Endothelial cell of umbilical vein (primary cell): Measurements from ENCODE around the gene TOPAZ1. TPM values are rescaled to one million over a fixed set of nuclear protein-coding genes. Genes with fewer than 3 reads are reported as not detected.

Source experiments
- BruUV-seq: library from RNA; stranded (reverse); fragments of 400-500 nt; replicated peaks from 2 replicates; lab custom pipeline; 2021; lab: Mats Ljungman, UMichigan
- CTCF ChIA-PET: fragments of 300-600, 350-600 bp; sonication (Branson Sonifier 250); formaldehyde crosslinking; loops from one replicate; lab custom pipeline; 2021; ENCODE audit warnings: antibody characterized with exemption, inconsistent platforms; lab: Charles Lee
- POLR2A ChIA-PET: fragments of 300-600, 350-600 bp; sonication (Branson Sonifier 250); formaldehyde crosslinking; loops from one replicate; lab custom pipeline; 2021; ENCODE audit warnings: antibody characterized with exemption, inconsistent platforms; lab: Charles Lee
- DNase-seq: peaks from one replicate; pipeline ENCODE4 v3.0.0-alpha.2; 2011; ENCODE audit warnings: low read depth, low spot score
- FAIRE-seq: peaks from 2 replicates; lab custom pipeline; 2011; peaks lifted over from hg19 to GRCh38; lab: Jason Lieb, UNC
- H2AFZ ChIP-seq: 2 replicates; pipeline ENCODE4 v1.6.0; 2012; ENCODE audit warnings: low read depth, low read length, control low read depth, inconsistent platforms
- H3K27ac ChIP-seq: 2 replicates; pipeline ENCODE4 v1.5.1; 2011; ENCODE audit warnings: low read depth, mild to moderate bottlenecking, control low read depth, low read length, moderate library complexity; ENCODE audit not compliant: insufficient read depth
- H3K27me3 ChIP-seq, 2 experiments: 2 replicates each; pipeline versions ENCODE4 v1.6.0 to v1.6.1; 2011; ENCODE audit warnings: low read length in 2 of 2, mixed read lengths in 1 of 2; ENCODE audit not compliant: control insufficient read depth in 2 of 2, insufficient read depth in 2 of 2
- H3K36me3 ChIP-seq, 2 experiments: 2 replicates in 1 of 2; 3 replicates in 1 of 2; pipeline ENCODE4 v1.5.1; 2011; ENCODE audit warnings: low read length in 2 of 2, mild to moderate bottlenecking in 1 of 2, moderate library complexity in 1 of 2; ENCODE audit not compliant: control insufficient read depth in 2 of 2, insufficient read depth in 2 of 2; ENCODE audit errors: extremely low read depth in 1 of 2
- H3K4me1 ChIP-seq: 3 replicates; pipeline ENCODE4 v1.5.1; 2011; ENCODE audit warnings: mild to moderate bottlenecking, low read length; ENCODE audit not compliant: control insufficient read depth, insufficient read depth; ENCODE audit errors: extremely low read depth
- H3K4me2 ChIP-seq: 2 replicates; pipeline ENCODE4 v1.6.1; 2011; ENCODE audit warnings: low read length, control low read depth, mixed read lengths; ENCODE audit not compliant: insufficient read depth
- H3K4me3 ChIP-seq, 3 experiments: fragments of 200-600 bp in 1 of 3; sonication (generic), shearing (Covaris generic) in 1 of 3; replicated peaks in 1 of 3; 2 replicates each; pipeline ENCODE4 v1.5.1; 2011 to 2016; ENCODE audit warnings: control low read depth in 3 of 3, low read length in 3 of 3, mild to moderate bottlenecking in 2 of 3, inconsistent platforms in 1 of 3, low read depth in 1 of 3, moderate library complexity in 1 of 3; ENCODE audit not compliant: insufficient read depth in 1 of 3
- H3K79me2 ChIP-seq: 2 replicates; pipeline ENCODE4 v1.6.0; 2012; ENCODE audit warnings: low read length, inconsistent platforms; ENCODE audit not compliant: control insufficient read depth, insufficient read depth
- H3K9ac ChIP-seq: replicated peaks from 2 replicates; pipeline ENCODE3; 2011; ENCODE audit warnings: low read length, control low read depth; ENCODE audit not compliant: insufficient read depth; ENCODE audit errors: extremely low read depth
- H3K9me1 ChIP-seq: replicated peaks from 3 replicates; pipeline ENCODE4 v1.6.0; 2011; ENCODE audit warnings: mild to moderate bottlenecking, low read length; ENCODE audit not compliant: control insufficient read depth, insufficient read depth; ENCODE audit errors: extremely low read depth
- H3K9me3 ChIP-seq: replicated peaks from 2 replicates; pipeline ENCODE4 v1.5.1; 2012; ENCODE audit warnings: low read length, inconsistent platforms; ENCODE audit not compliant: control insufficient read depth, insufficient read depth
- H4K20me1 ChIP-seq: replicated peaks from 2 replicates; pipeline ENCODE3; 2011; ENCODE audit warnings: mild to moderate bottlenecking, low read length; ENCODE audit not compliant: control insufficient read depth, insufficient read depth; ENCODE audit errors: extremely low read depth
- EZH2 ChIP-seq: IDR thresholded peaks from 2 replicates; pipeline ENCODE4 v1.6.1; 2012; ENCODE audit warnings: borderline replicate concordance, low read depth, mild to moderate bottlenecking, moderate library complexity, low read length, inconsistent platforms; ENCODE audit not compliant: severe bottlenecking
- FOS ChIP-seq: IDR thresholded peaks from 2 replicates; pipeline ENCODE4 v1.6.1; 2011; ENCODE audit warnings: mild to moderate bottlenecking, low read length, moderate library complexity, borderline replicate concordance; ENCODE audit not compliant: insufficient read depth
- GATA2 ChIP-seq: IDR thresholded peaks from 2 replicates; pipeline ENCODE4 v1.7.0; 2011; ENCODE audit warnings: low read depth, mild to moderate bottlenecking, moderate library complexity, mixed read lengths, low read length; ENCODE audit not compliant: insufficient read length, insufficient read depth
- JUN ChIP-seq: IDR thresholded peaks from 2 replicates; pipeline ENCODE4 v1.6.1; 2011; ENCODE audit warnings: borderline replicate concordance, low read depth; ENCODE audit not compliant: insufficient read length, insufficient read depth
- MYC ChIP-seq: IDR thresholded peaks from one replicate; pipeline ENCODE4 v1.6.1; 2011; ENCODE audit warnings: mild to moderate bottlenecking, low read depth, low read length
- POLR2A ChIP-seq: IDR thresholded peaks from 2 replicates; pipeline ENCODE4 v1.6.1; 2012; ENCODE audit warnings: low read depth, mild to moderate bottlenecking, control low read depth, low read length
- POLR2AphosphoS5 ChIP-seq: IDR thresholded peaks from 2 replicates; pipeline ENCODE4 v1.6.1; 2012; ENCODE audit warnings: low read depth, mild to moderate bottlenecking, control low read depth, low read length, moderate library complexity; ENCODE audit not compliant: insufficient read depth
- dilution Hi-C: fragments of 300-500 bp; cut with MboI; formaldehyde crosslinking; loops from one replicate; pipeline ENCODE4 v1.15.0; 2019; ENCODE audit warnings: low sequenced_read_pairs; ENCODE audit not compliant: extremely low pct_ligation_motif_present
- intact Hi-C: fragments of 100-400 bp; cut with micrococcal nuclease; formaldehyde crosslinking; loops from one replicate; pipeline ENCODE4 v1.10.0; 2022
- polyA plus RNA-seq, 4 experiments: library from polyadenylated mRNA; depleted of rRNA in 3 of 4; stranded (reverse) in 3 of 4; unstranded in 1 of 4; fragments of >200 nt; gene quantifications; 2 replicates each; pipeline versions ENCODE4 v1.2.1 to v1.2.3, GENCODE V29; 2011 to 2012; ENCODE audit warnings: missing spikeins in 1 of 4
- total RNA-seq: library from RNA; stranded (reverse); gene quantifications from 2 replicates; pipeline ENCODE4 v1.2.3, GENCODE V29; 2021
- TF ChIP-seq, protein P1 (sequence below), 2 donors: IDR thresholded peaks; 1 replicate in 1 of 2; 2 replicates in 1 of 2; pipeline ENCODE4 v1.5.1; 2011; ENCODE audit warnings: low read length in 2 of 2, mild to moderate bottlenecking in 2 of 2, moderate library complexity in 2 of 2, control low read depth in 1 of 2, inconsistent platforms in 1 of 2, low read depth in 1 of 2; ENCODE audit not compliant: insufficient read depth in 1 of 2; ENCODE audit errors: extremely low read depth in 1 of 2
- TF ChIP-seq, protein P2 (sequence below): IDR thresholded peaks from 2 replicates; pipeline ENCODE4 v1.6.1; 2011; ENCODE audit not compliant: insufficient read depth, insufficient read length

TOPAZ1 gene
- total and polyA plus RNA-seq, 2 donors (not counting 3 experiments of a cell fraction or from before 2014, with no cell fraction given): not detected

DNA sequence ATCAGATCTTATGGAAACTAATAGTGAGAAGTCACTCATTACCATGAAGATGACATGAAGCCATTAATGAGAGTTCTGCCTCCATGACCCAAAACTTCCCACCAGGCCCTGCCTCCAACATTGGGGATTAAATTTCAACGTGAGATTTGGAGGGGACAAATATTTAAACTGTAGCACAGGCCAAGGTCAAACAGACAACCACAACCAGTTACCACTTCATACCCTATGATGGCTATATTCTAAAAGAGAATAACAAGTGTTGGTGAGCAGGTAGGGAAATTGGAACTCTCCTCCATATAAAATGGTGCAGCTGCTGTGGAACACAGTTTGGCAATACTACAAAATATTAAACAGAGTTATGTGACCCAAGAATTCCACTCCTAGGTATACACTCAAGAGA, 133.8 kb downstream of the TOPAZ1 start:
- CTCF ChIA-PET: no interaction called here
- BruUV-seq: no TSS peak

More for the DNA sequence above, 133.8 kb downstream of the TOPAZ1 start:
- TF ChIP-seq FOS (no peak), JUN (no peak), POLR2AphosphoS5 (no peak), POLR2A (no peak), EZH2 (no peak), GATA2 (no peak), MYC (no peak)
- TF ChIP-seq, protein P1, sequence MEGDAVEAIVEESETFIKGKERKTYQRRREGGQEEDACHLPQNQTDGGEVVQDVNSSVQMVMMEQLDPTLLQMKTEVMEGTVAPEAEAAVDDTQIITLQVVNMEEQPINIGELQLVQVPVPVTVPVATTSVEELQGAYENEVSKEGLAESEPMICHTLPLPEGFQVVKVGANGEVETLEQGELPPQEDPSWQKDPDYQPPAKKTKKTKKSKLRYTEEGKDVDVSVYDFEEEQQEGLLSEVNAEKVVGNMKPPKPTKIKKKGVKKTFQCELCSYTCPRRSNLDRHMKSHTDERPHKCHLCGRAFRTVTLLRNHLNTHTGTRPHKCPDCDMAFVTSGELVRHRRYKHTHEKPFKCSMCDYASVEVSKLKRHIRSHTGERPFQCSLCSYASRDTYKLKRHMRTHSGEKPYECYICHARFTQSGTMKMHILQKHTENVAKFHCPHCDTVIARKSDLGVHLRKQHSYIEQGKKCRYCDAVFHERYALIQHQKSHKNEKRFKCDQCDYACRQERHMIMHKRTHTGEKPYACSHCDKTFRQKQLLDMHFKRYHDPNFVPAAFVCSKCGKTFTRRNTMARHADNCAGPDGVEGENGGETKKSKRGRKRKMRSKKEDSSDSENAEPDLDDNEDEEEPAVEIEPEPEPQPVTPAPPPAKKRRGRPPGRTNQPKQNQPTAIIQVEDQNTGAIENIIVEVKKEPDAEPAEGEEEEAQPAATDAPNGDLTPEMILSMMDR (IDR thresholded peaks at IDR 0.05; ENCODE audit: extremely low read depth in 1 of 2, insufficient read depth in 1 of 2, low read depth in 1 of 2, low read length in 2 of 2): no peak
- TF ChIP-seq, protein P2, sequence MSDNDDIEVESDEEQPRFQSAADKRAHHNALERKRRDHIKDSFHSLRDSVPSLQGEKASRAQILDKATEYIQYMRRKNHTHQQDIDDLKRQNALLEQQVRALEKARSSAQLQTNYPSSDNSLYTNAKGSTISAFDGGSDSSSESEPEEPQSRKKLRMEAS: no peak
- H3K4me1 ChIP-seq: no peaks in the 10 kb centered on the region
- no peak overlapping the region for H2AFZ ChIP-seq
- H3K36me3 ChIP-seq: no peaks in the 10 kb centered on the region
- intact Hi-C loops (no loop called here), dilution Hi-C loops (no loop called here)
- no peak overlapping the region for H3K4me3 ChIP-seq
- H4K20me1 ChIP-seq: no peaks in the 10 kb centered on the region
- no peak for DNase-seq
- no peaks in the 10 kb centered on the region for H3K9me3 ChIP-seq
- no peaks in the 10 kb centered on the region for H3K79me2 ChIP-seq
- POLR2A ChIA-PET: no interaction called here
- H3K27ac ChIP-seq: no peak overlapping the region
- H3K9me1 ChIP-seq: no peaks in the 10 kb centered on the region
- H3K27me3 ChIP-seq: no peaks in the 10 kb centered on the region
- no peak overlapping the region for H3K4me2 ChIP-seq
- no peak overlapping the region for H3K9ac ChIP-seq
- no peak for FAIRE-seq

Other genes with a start within 250 kb of the TOPAZ1 start
- 18.2 and 19.6 TPM in 2 replicates for gene TCAIM, start 96.9 kb downstream of the TOPAZ1 start, total RNA-seq
- 7.6 and 9.2 TPM in 2 replicates for gene TCAIM, start 96.9 kb downstream of the TOPAZ1 start, polyA plus RNA-seq
- gene ZNF445, start 235.8 kb downstream of the TOPAZ1 start, total RNA-seq: 15.0 and 17.8 TPM in 2 replicates
- gene ZNF445, start 235.8 kb downstream of the TOPAZ1 start, polyA plus RNA-seq: 2.1 and 2.3 TPM in 2 replicates